ENCODE measurements around the gene BBS2. TPM values are rescaled to one million over a fixed set of nuclear protein-coding genes. Genes with fewer than 3 reads are reported as not detected.

BBS2 gene
- total and polyA plus RNA-seq, 2 of the 13 experiments (the other 11 are each of a cell fraction or from before 2014, with no cell fraction given) = 59.7 to 68.3 TPM

GRCh38 chr16:56450986-56451752 lies 68.7 kb downstream of the BBS2 start, which contains the start of the genes NUDT21 and OGFOD1 (continued):
- TF ChIP-seq REST (IDR thresholded peaks at IDR 0.05; ENCODE audit: borderline replicate concordance in 1 of 2, low read depth in 1 of 2, low read length in 2 of 2) = 0 out of 4 replicates have a peak, but pooled peaks of 1 of the 2 experiments have one; percentile 31
- no peak for TF ChIP-seq NAIF1 (CRISPR knock-in tag; IDR thresholded peaks at IDR 0.05; ENCODE audit: borderline replicate concordance)
- TF ChIP-seq ZNF121 (CRISPR knock-in tag; IDR thresholded peaks at IDR 0.05) = no peak
- peak; percentile 96 for TF ChIP-seq POLR2G (IDR thresholded peaks at IDR 0.05; ENCODE audit: low read depth, low read length)
- TF ChIP-seq SRSF9 (IDR thresholded peaks at IDR 0.05; ENCODE audit: borderline replicate concordance, insufficient read depth, low read depth, low read length, poor library complexity, severe bottlenecking) = no peak
- TF ChIP-seq MXD1 (CRISPR knock-in tag; IDR thresholded peaks at IDR 0.05) = peak; percentile 83; the same call in 1 of the 2 replicates
- TF ChIP-seq ZNF678 (CRISPR knock-in tag; IDR thresholded peaks at IDR 0.05) = 0 out of 2 replicates have a peak, but pooled peaks have one; percentile 5
- 0 out of 2 replicates have a peak, but pooled peaks have one; percentile 83 for TF ChIP-seq TP53 (CRISPR knock-in tag; conservative IDR thresholded peaks at IDR 0.05)
- no peak; the same call in 1 of the 2 replicates for TF ChIP-seq NFKBIZ (CRISPR knock-in tag; IDR thresholded peaks at IDR 0.05)
- TF ChIP-seq CREB1 (IDR thresholded peaks at IDR 0.05) = peak; percentile 66
- peak; percentile 91 for TF ChIP-seq CREB1 (CRISPR knock-in tag; IDR thresholded peaks at IDR 0.05)
- TF ChIP-seq ZNF205 (CRISPR knock-in tag; IDR thresholded peaks at IDR 0.05) = no peak; the same call in 1 of the 2 replicates
- TF ChIP-seq HHEX (CRISPR knock-in tag; IDR thresholded peaks at IDR 0.05) = no peak
- TF ChIP-seq ZNF331 (CRISPR knock-in tag; IDR thresholded peaks at IDR 0.05) = peak; percentile 52; the same call in 1 of the 2 replicates
- TF ChIP-seq TAF15 (IDR thresholded peaks at IDR 0.05; ENCODE audit: low read depth, low read length, poor library complexity, severe bottlenecking) = peak; percentile 77
- no peak for TF ChIP-seq XBP1 (CRISPR knock-in tag; IDR thresholded peaks at IDR 0.05)
- TF ChIP-seq NR2F1 (CRISPR knock-in tag; IDR thresholded peaks at IDR 0.05) = no peak
- TF ChIP-seq ZFP1 (CRISPR knock-in tag; IDR thresholded peaks at IDR 0.05) = 0 out of 2 replicates have a peak, but pooled peaks have one; percentile 8
- TF ChIP-seq HNRNPL (IDR thresholded peaks at IDR 0.05; ENCODE audit: low read depth, low read length) = 0 out of 2 replicates have a peak, but pooled peaks have one; percentile 28
- TF ChIP-seq ZBTB37 (CRISPR knock-in tag; IDR thresholded peaks at IDR 0.05) = no peak; the same call in 1 of the 2 replicates
- no peak for TF ChIP-seq GLI4 (CRISPR knock-in tag; IDR thresholded peaks at IDR 0.05; ENCODE audit: borderline replicate concordance)
- TF ChIP-seq MTA1 (CRISPR knock-in tag; IDR thresholded peaks at IDR 0.05; ENCODE audit: borderline replicate concordance) = no peak; the same call in 1 of the 2 replicates
- peak; percentile 83; the same call in 1 of the 2 replicates for TF ChIP-seq HOXD1 (CRISPR knock-in tag; IDR thresholded peaks at IDR 0.05)
- no peak; the same call in 1 of the 2 replicates for TF ChIP-seq THAP7 (CRISPR knock-in tag; IDR thresholded peaks at IDR 0.05)

Measured in HepG2 (cell line).